Measurements from ENCODE around the gene COL10A1.
"Not testable (repeated sequence)": the region's sequence is repeated elsewhere in the genome, so short reads cannot be mapped to it uniquely, and the experiment has no call there.

The COL10A1 gene

DNA sequence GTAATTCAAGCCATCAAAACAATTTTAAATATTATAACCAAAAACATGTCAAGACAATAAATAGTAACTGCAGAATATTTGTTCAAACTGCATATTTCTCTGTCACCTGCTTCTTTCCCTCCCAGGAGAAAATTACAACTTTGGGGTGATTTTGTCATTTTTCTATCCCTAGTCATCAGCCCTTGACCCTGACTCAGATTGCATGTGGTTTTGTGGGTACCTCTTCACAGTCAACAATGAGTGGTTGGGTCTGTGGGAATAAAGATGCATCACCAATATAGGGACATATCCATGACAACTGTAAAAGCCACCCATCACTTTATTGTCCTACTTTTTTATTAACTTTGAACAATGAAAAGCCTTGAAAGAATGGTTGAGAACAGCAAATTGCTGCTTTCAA lies 7.3 kb downstream of the COL10A1 start:
- no peak for DNase-seq

DNA sequence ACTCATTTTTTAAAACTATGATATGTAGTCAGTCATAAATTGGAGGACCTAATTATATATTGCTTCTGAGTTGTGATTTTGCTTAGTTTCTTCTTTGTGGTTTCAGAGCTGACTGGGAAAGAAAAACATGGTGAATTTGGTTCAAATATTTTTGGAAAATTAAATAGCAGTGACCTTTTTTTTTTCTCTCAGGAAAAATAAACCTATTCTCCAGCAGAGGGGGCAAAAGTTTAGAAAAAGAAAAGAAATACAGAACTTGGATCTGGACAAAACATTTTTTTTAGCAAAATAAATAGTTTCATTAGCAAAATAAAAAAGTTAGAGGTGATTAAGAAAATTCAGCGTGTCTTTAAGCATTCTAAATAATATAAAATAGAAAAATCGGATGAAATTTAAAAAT lies 10.2 kb downstream of the COL10A1 start:
- no peak for DNase-seq

DNA sequence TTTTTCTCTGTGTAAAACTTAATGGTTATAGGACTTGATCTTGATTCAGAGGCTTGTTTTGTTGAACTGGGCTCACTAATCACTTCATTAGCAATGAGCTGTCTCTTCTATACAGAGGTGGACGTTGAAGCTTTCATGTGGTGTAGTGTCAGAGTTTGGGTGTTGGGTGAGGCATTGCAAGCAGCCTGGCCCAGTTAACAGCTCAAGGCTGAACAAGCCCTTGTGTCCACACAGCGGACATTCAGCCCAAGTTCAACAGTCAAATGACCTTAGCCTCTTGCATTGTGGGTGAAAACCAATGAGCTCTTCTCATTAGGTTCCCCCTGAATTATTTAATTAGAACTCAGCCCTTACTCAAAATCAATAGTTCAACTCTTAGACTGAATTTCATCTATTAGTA lies 12.5 kb downstream of the COL10A1 start:
- DNase-seq: no peak

DNA sequence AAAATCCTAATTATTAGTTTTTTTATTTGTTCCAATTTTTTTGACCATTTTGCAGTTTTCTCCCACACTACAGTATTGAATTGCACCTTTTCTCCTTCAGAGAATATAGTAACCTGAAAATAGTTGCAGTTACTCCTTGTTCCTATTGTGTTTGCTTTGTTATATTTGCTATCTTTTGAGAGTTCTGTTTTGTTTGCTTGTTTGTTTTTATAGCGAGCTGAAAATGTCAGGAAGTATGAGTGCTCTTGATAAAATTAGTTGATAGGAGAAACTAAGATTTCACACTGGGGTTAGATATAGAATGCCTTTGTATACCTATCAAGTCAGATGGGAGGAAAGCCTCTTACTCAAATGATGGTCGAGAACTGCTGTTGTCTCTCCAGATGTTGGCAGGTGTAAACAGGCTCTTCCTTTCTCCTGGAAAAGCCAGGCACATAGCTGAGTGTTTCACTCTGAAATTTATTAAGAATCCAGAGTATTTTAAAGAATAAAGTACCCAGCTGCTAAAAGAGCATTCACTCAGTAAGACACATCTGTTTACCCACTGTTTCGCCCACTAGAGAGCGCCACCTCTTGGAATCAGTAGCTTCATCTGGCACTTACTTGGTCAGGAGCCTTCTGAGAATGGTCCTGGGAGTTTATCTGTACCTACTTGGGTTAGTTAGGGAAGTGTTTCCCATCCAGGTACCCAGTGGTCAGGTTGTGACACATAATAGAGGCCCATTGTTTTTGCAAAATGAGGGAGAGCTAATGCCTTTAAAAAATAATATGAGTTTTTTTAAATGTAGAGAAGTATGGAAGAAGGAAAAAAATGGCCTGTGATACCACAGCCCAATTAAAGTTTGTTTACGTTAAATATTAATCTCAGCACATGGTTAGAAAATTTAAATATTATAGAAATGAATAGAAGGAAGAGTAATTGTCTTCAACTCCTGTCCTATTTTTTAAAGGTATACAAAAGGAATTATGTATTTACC lies 14.1 kb downstream of the COL10A1 start:
- no peak for DNase-seq

DNA sequence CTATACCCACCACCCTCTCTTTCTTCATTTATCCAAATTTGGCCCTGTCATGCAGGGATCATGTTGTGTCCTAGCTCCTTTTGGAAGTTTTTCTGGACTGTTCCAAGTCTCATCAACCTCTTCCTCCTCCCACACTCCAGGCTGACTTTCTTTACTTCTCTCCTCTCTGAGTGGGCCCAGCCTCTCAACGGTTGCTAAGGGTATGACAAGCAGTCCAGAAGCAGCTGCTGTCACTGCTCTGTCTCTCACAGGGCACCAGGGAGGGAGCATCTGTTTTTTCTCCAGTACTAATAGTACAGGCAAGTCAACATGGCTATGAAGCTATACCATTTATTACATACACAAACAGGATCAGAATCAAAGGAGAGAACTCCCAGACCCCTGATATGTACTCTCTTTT lies 17.1 kb downstream of the COL10A1 start:
- DNase-seq: no peak

DNA sequence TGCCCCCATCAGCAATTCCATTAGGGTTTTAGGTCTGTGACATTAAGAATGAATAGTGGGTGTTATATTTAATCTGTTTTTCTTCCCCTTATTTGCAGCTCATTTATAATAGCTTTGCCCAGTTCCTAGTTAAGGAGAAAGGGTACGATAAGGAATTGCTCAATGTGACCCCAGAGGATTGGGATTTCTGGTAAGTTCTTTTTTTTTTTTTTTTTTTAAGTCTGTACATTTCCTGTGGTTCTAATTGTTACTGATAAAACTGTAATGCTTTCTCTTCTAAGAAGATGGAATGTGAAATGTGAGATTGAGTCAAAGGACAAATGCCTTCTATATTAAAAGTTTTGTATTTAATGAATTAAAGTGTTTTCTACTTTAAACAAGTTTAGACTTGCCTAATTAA lies 19.8 kb downstream of the COL10A1 start:
- no peak for DNase-seq

DNA sequence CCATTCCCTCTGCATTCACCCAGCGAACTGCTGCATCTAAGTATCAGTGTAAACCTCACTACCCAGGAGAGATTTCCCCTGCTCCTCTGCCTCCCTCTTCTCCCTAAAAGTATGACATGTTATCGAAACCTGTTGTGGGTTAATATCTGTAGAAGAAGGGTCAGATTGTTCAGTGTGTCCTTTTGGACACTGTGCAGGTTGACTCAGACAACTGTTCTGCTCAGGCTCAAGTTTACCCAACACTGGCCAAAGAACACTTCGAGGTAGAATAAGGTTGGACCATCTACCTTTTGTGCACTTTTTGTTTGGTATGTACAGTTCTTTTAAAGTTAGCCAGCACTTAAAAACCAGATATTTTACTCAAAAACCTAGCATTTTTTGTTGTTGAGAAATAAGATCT lies 20.7 kb downstream of the COL10A1 start:
- DNase-seq: no peak

DNA sequence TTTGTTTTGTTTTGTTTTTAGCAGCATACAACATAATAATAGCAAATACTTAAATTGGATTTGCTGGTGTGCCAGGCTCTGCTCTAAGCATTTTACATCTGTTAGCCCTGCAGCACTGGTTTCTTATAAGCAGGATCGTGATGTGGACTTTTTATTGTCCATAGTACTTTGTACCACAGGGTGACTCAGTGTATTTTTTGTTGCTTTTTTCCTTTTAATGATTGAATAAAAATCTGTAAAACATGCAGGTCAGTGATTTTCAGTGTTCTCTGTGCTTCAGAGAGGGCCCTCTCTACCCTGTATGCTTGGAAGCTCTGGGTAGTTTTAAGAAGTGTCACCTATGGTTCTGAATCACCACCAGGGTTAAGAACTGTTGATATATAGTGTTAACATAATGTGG lies 21.3 kb downstream of the COL10A1 start:
- DNase-seq: no peak

DNA sequence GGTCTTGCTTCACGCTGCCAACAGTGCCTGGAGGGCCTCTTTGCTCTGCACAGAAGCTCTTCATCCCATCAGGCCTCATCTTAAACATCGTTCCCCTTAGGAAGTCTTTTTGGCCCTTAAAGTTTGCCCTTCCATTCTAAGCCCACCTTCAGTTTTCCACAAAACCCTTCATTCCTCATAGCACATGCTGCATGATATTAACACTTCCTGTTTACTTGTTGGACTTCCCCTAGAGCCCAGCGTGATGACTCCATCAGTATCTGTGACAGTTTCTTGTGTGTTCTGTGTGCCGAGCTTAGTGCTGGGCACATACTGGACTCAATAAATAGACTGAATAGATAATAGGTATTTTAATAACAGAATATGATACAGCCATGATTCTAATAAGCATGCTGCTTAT lies 23.1 kb downstream of the COL10A1 start:
- no peak for DNase-seq

DNA sequence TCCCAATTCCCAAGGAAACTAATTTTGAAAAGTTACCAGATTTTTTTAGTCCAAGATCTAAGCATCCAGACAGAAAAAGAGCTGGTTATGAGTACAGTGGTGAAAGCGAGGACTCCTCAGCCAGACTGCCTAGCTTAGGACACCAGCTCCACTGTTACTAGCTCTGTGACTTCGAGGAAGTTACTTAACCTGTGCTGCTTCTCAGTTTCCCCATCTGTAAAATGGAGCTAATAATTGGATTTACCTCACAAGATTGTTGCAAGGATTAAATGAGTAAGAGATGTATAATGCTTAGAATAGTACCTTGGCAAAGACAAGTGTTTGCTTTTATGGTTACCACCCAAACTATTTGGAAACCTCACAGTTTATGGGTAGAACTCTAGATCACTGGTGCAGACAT lies 24.1 kb downstream of the COL10A1 start:
- DNase-seq: no peak

DNA sequence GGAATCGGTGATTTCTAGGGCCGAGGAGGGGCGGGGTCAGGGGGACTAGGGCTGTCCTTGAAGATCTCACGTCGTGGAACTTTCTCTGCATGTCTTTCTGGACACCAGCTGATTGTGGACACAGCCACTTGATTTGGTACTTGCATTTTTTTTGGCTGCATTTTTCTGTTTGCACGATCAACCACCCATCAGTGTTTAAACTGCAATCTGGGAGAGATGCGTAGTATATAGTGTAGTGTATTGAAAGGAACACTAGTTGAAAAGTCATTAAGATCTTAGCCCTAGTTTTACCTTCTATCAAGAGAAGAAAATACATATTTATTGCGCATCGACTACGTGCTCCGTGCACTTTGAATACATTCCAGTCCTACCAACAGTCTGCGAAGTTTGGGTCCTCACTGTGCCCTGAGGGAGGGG lies 24.6 kb downstream of the COL10A1 start:
- DNase-seq: peak; percentile 65

DNA sequence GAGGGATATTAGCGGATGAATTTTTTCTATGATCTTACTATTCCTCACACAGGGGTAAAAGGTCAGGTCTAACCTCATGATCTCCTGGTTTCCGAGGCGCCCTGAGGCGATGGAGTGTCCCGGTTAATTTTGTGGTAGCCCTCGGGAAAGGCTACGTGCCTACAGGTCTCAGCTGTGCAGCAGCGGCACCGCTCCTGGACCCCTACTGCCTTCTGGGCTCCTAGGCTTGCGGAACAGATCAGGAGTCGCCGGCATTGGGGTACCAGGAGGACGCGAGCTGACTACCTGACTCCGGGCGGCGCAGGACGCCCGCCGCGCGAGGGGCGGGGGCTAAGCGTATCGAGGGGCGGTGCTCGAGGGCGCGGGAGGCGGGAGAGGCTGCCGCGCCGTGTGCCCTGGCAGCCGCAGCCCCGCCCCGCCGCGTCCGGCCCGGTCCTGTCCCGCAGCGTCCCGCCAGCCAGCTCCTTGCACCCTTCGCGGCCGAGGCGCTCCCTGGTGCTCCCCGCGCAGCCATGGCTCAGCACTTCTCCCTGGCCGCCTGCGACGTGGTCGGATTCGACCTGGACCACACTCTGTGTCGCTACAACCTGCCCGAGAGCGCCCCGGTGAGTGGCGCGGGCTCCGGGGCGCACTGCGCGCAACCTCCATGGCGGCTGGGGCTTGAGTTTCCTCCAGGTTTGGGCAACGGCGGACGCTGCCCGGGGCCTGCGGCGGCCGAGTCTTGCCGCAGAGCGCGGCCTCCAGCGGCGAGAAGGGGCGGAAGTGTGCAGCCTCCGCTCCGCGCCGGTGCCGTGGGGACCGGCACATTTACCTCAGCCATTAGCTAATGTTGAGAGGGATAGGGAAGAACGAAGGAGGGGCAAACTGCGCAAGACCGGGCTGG lies 25.3 kb downstream of the COL10A1 start, which contains the start of gene NT5DC1:
Gene NT5DC1, plus strand, starts transcription at position 435 of the 883 bp plus-strand sequence. Its CDS starts 78 bp downstream, at position 513.
- peak; percentile 85 for DNase-seq

DNA sequence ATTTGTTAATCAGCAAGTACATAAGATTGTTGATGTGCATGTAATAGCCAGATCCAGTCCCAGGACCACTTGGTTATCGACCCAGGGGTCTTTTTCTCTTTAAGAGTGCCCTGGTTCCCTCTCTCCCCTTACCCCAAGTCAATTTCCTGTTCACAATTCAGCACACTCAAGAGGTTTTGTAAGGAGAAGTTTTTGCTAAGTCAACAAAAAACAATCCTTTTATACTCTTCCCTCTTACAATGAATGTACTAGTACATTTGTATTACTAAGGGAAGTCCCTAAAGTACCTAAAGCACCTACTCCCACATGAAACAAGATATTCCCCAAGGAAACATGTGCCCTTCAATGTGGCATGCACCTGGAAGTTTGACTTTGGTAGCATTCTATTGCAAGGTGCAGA lies 26.9 kb downstream of the COL10A1 start:
- DNase-seq: no peak

DNA sequence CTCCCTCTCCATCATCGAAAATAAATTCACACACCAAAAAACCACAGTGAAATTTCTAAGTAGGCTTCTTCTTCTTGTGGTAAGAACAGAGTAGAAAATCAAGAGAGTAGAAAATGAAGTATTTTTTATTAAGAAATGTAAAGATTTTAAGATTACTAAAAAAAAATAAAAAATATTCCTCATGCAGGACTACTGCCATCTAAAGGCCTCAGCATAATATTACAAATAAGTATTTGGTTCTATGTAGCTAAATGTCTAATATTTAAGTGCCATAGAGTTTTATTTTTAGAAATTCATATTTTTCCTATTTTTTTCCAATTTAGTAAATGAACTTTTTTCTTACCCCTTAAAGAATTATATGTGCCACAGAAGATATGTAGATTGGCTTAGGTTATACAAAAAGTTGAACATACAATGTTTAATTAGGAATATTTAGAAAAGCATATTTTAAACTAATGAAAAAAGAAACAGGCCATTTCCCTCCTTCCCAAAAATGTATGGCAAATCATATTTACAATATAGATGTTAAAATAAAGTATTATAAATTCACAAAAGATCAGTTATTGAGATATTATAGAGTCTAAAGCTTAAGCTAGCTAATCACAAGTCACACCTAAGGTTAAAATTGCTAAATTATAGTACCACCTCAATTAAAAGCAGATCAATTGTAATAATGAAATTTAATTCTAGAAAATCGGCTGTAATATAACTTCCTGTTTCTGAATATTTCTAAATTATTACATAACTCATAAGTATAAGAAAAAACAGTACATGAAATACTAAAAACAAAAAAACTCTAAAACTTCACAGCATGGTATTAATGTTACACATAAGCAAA lies 28.7 kb downstream of the COL10A1 start:
- no peak for DNase-seq

DNA sequence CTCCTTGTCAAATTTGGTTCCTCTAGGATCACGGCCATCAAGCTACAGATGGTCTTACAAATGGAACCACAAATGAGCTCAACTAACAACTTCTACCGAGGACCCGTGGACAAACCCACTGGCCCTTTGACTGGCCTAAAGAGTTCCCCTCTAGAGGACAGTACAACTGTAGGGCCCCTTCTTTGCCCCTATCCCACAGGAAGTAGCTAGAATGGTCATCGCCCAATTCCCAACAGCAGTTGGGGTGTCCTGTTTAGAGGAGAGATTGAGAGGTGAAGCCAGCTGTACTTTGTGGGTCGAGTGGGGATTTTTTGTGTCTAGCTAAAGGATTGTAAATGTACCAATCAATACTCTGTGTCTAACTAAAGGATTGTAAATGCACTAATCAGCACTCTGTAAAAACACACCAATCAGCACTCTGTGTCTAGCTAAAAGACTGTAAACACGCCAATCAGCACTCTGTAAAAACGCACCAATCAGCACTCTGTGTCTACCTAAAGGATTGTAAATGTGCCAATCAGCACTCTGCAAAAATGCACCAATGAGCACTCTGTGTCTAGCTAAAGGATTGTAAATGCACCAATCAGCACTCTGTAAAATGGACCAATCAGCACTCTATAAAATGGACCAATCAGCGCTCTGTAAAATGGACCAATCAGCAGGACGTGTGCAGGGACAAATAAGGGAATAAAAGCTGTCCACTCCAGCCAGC lies 29.7 kb downstream of the COL10A1 start:
- DNase-seq: not testable (repeated sequence)

DNA sequence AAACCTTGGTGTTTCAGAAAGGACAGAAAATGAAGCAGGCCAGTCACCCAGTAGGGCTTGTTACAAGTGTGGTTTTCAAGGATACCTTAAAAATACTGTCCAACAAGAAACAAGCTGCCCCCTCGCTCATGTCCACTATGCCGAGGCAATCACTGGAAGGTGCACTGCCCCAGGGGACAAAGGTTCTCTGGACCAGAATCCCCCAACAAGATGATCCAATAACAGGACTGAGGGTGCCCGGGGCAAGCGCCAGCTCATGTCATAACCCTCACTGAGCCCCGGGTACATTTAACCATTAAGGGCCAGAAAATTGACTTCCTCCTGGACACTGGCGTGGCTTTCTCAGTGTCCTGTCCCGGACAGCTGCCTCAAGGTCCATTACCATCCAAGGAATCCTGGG lies 31.9 kb downstream of the COL10A1 start:
- DNase-seq: no peak

DNA sequence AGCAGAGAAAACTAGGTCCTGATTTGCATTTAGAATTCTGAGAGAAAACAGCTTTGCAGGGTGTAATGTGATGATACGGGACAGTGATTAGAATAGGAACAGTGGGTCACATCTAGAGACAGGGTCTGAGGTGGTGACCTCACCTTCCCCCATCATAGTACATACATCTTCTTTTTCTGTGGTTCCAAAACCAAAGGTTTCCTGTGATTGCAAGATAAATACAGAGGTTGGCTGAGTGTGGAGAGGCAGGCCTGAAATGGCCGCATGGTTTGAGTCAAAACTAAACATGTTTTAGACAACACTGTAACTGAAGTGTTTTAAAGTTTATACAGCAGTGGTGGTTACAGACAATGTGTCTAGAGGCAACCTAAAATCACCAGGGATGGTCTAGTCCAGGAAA lies 35.7 kb downstream of the COL10A1 start:
- no peak for DNase-seq

DNA sequence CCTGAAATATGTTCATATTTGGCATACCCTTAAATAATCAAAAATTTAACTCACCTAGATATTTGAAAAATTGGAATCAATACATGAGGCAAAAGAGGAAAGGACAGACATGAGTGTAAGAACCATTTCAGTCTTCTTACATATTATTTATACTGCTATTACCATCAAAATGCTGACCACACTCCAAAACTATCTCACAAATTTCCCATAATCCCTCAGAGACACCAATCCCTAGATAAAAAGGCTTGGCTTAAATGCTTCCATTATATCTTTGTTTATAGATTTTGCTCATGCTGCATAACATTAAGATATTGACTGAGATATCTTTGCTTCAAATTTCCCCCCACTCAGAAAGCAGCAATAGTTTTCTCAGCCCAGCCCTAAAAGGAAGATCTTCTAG lies 37.0 kb downstream of the COL10A1 start:
- no peak for DNase-seq

DNA sequence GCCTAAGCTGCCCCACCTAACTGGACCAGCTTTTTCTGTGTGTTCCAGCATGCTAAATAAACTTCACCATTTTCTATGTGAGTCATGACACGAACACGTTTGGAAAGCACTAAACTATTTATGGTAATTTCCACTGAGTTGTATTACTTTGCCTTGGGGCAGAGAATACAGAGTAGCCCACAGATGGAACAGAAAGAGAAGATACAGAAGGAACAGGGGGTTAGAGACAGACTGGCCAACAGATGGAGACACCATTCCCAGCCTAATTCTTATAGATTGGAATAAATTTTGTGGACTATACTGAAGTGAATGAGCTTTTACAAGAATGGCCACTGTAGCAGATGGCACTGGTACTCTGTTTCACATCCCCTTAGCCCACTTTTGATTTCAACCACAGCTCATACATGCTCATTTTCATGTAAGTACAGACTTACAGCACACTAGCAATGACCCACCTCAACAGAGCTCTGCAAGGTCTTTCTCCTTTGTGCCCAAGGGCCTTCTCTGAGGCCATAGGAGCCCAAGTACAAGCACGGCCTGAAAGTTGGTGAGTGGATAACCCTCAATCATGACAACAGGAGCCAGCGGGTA lies 38.4 kb downstream of the COL10A1 start:
- DNase-seq: no peak

DNA sequence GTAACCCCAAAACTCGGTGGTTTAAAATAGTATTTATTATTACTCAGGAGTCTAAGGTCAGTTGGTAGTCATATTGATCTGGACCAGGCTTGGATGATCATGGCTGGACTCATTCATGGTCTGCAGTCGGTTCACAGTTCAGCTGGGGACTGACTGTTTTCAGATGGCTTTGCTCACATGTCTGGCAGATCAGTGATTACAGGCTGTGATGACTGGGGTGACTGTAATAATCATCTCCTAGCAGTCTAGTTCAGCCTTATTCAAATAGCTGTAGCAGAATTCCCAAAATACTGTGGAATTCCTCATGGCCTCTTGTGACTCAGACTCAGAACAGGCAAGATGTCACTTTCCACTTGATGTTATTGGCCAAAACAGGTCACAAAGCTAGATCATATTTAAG lies 41.6 kb downstream of the COL10A1 start:
- no peak for DNase-seq

DNA sequence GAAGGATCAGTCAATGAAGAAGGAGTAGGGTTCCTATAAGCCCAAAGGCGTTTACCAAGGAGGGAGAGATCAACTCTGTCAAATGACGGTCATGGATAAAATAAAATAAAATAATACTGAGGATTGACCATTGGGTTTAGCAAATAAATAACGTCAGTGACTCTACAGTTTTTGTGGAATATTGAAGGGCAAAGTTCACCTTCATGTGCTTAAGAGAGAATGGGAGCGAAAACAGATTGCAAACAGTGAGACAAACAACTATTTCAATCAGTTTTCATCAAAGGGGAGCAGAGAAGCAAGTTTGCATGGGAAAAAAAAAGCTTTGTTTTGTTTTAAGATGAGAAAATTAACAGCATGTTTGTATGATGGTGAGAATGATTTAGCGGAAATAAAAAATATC lies 42.9 kb downstream of the COL10A1 start:
- no peak for DNase-seq

DNA sequence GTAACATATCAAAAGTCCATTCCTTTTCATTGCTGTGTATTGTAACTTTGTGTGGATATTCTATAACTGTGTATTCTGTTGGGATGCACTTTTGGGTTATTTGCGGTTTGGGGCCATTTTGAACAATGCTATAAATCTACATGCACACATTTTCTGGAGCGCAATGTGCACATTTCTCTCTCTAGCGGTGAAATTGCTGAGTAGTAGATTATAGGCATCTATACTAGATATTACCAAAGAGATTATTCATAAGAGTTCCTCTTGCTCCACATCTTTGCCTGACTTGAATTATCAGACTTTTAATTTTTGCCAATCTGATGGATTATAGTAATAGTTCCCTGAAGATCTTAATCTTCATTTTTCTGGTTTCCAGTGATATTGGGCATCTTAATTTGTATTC lies 47.0 kb downstream of the COL10A1 start:
- no peak for DNase-seq

Measured in activated CD8-positive, alpha-beta memory T cell treated with anti-CD3 and anti-CD28 coated beads, Interleukin-2, amount 50 U/mL, for 4 hours (primary cell).